Spleen (tissue), 11 donors: ENCODE data around the gene HNRNPM. TPM values are rescaled to one million over a fixed set of nuclear protein-coding genes. Genes with fewer than 3 reads are reported as not detected.

Experiments used
- DNase-seq: peaks from one replicate; pipeline ENCODE4 v3.0.0-alpha.2; 2020
- H3K27ac ChIP-seq, 8 donors: fragments of 200-600 bp; sonication (generic) in 7 of 8; 1 replicate in 4 of 8; 2 replicates in 4 of 8; pipeline versions ENCODE4 v1.5.0 to v1.8.0; 2016 to 2021; ENCODE audit warnings: inconsistent platforms in 4 of 8, mild to moderate bottlenecking in 4 of 8, moderate library complexity in 1 of 8
- H3K27me3 ChIP-seq, 7 donors: fragments of 200-600 bp; sonication (generic) in 6 of 7; replicated peaks in 1 of 7; 1 replicate in 4 of 7; 2 replicates in 3 of 7; pipeline versions ENCODE4 v1.5.0 to v1.8.0; 2016 to 2021; ENCODE audit warnings: inconsistent platforms in 3 of 7, mild to moderate bottlenecking in 1 of 7
- H3K36me3 ChIP-seq, 6 donors: fragments of 200-600 bp; sonication (generic) in 5 of 6; 1 replicate in 4 of 6; 2 replicates in 2 of 6; pipeline versions ENCODE4 v1.5.0 to v1.8.0; 2016 to 2021; ENCODE audit warnings: inconsistent platforms in 2 of 6
- H3K4me1 ChIP-seq, 6 donors: fragments of 200-600 bp; sonication (generic) in 5 of 6; 1 replicate in 3 of 6; 2 replicates in 3 of 6; pipeline versions ENCODE4 v1.5.0 to v1.8.0; 2016 to 2021; ENCODE audit warnings: inconsistent platforms in 3 of 6
- H3K4me3 ChIP-seq, 8 donors: fragments of 200-600 bp; sonication (generic) in 7 of 8; 1 replicate in 4 of 8; 2 replicates in 4 of 8; pipeline versions ENCODE4 v1.5.0 to v1.8.0; 2016 to 2021; ENCODE audit warnings: inconsistent platforms in 4 of 8, mild to moderate bottlenecking in 4 of 8, moderate library complexity in 2 of 8
- H3K9me3 ChIP-seq, 8 donors: fragments of 200-600 bp; sonication (generic) in 7 of 8; 1 replicate in 4 of 8; 2 replicates in 4 of 8; pipeline versions ENCODE4 v1.5.0 to v1.8.0; 2016 to 2021; ENCODE audit warnings: inconsistent platforms in 4 of 8
- CTCF ChIP-seq, 11 experiments: fragments of 200-600 bp in 7 of 11; fragments of 450-650 bp in 4 of 11; sonication (generic) in 4 of 11; IDR thresholded peaks in 8 of 11; conservative IDR thresholded peaks in 3 of 11; 1 replicate in 7 of 11; 2 replicates in 4 of 11; pipeline versions ENCODE4 v1.4.0 to v1.8.0; 2016 to 2021; ENCODE audit warnings: antibody characterized with exemption in 11 of 11, inconsistent platforms in 4 of 11, mild to moderate bottlenecking in 1 of 11
- POLR2A ChIP-seq, 3 donors: fragments of 450-650 bp; IDR thresholded peaks; one replicate each; pipeline ENCODE4 v1.5.1; 2017; ENCODE audit warnings: antibody characterized with exemption in 3 of 3, mild to moderate bottlenecking in 1 of 3
- POLR2AphosphoS5 ChIP-seq, 3 donors: sonication (generic); formaldehyde crosslinking; IDR thresholded peaks; one replicate each; pipeline ENCODE4 v1.5.1; 2017; ENCODE audit warnings: antibody characterized with exemption in 3 of 3
- WGBS, 5 donors: extraction: QIAGEN DNeasy Blood & Tissue Kit in 3 of 5; methylation state at CpG; one replicate each; pipeline versions ENCODE4 v1.1.5 to v1.1.7; 2013 to 2018; 5-methylcytosine and 5-hydroxymethylcytosine counted together
- intact Hi-C: fragments of 100-400 bp; cut with DNase I; formaldehyde crosslinking; loops from one replicate; pipeline ENCODE4 v1.15.0; 2023; ENCODE audit warnings: low total_unique reads
- polyA plus RNA-seq, 3 donors: library from polyadenylated mRNA; stranded (reverse); fragments of 200-250 nt; gene quantifications; one replicate each; pipeline ENCODE4 v1.2.1, GENCODE V29; 2013
- total RNA-seq, 7 donors: library from RNA; depleted of rRNA in 3 of 7; stranded (reverse); fragments of >200 nt in 3 of 7; fragmentation: NEBNext Ultra II Directional in 4 of 7; extraction: Animal tissue kit (Norgen Biotek cat#: 25700) in 4 of 7; gene quantifications; one replicate each; pipeline versions ENCODE4 v1.1.0 to v1.2.1, GENCODE V29; 2016 to 2021
- donor health status: healthy with polysubstance abuse.
- donor health status: DM: no; HTN: no; CAD: no; lungs with moderate emphysema.
- donor health status: DM: no; HTN: no; CAD: no.
- donor health status: Bipolar disorder and iron deficiency.
- donor health status: healthy.
- donor health status: DM: no; HTN: no; CAD: no.
- donor health status: DM: yes; HTN: yes; CAD: no.

HNRNPM gene
- total and polyA plus RNA-seq, 10 donors = 77.1 to 229 (median 138) TPM

- no peaks in the 10 kb centered on the region for H3K27me3 ChIP-seq
- no peak overlapping the region for H3K4me3 ChIP-seq
- WGBS, 5 donors = 88 to 94% (median 93%) methylated on average over 3 to 4 of the region's 4 CpGs
- no peaks in the 10 kb centered on the region for H3K9me3 ChIP-seq
- H3K36me3 ChIP-seq = peaks cover 0 to 97% (median 53%) of the 10 kb centered on the region in 6 donors
- TF ChIP-seq POLR2A (IDR thresholded peaks at IDR 0.05) = no peak
- TF ChIP-seq POLR2AphosphoS5 (IDR thresholded peaks at IDR 0.05) = no peak
- TF ChIP-seq CTCF (IDR thresholded peaks at IDR 0.05 in 8 of 11, conservative IDR thresholded peaks at IDR 0.05 in 3 of 11) = no peak
- H3K4me1 ChIP-seq = peaks cover 29 to 79% (median 56%) of the 10 kb centered on the region in 6 donors
- H3K27ac ChIP-seq = no peak overlapping the region
- intact Hi-C loops = no loop called here
- no peak for DNase-seq
These were observed 16.6 kb downstream of the HNRNPM start for GRCh38 chr19:8461376-8461775.

DNA sequence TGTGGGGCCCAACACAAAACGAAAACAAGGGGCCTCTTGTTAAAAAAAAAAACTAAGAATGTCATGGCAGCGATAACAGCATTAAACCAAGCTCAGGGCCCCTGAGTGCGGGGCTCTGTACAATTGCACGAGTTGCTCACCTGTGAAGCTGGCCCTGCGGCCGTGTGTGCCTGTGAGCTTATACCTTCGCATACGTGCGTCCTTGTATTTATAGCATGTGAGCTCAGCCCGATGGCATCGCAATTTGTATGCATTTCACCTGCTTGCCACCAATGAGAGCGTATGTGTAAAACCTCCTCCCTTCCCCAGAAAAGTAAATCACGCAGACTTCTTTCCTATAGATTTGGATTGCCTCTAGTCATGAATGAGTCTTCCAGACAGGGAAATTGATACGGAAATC is 17.1 kb downstream of the HNRNPM start:
- Histone ChIP-seq H3K9me3 (no peaks in the 10 kb centered on the region), H3K4me3 (no peak overlapping the region), H3K36me3 (peaks cover 0 to 97% (median 53%) of the 10 kb centered on the region in 6 donors), H3K4me1 (peaks cover 29 to 73% (median 53%) of the 10 kb centered on the region in 6 donors), H3K27me3 (no peaks in the 10 kb centered on the region), H3K27ac (no peak overlapping the region)
- 88 to 94% (median 92%) methylated on average over 14 of the region's 14 CpGs for WGBS, 5 donors
- TF ChIP-seq CTCF (IDR thresholded peaks at IDR 0.05 in 8 of 11, conservative IDR thresholded peaks at IDR 0.05 in 3 of 11) (no peak), POLR2AphosphoS5 (IDR thresholded peaks at IDR 0.05) (peak in 2 of 3 donors; percentile 7 to 27)
- intact Hi-C loops = no loop called here
- no peak for DNase-seq

DNA sequence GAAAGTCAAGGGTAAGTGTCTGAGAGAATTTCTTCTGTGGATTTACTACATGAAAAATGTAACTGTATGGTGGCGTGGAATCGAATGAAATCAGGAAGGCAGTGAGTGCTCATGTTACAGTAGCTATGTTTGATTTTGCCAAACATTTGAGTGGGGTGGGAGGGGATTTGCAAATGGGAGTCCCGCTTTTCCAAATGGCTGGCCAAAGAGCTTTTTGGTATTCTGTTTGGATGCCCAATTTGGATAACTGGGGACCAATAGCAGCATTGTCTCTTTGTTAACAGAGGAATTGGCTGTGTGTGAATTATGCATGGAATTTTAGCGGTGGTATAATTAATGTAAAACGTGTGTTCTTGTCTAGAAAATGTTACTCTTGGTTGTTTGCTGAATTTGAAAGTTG is 17.8 kb downstream of the HNRNPM start:
- Histone ChIP-seq H3K27ac (no peak overlapping the region), H3K9me3 (no peaks in the 10 kb centered on the region), H3K36me3 (peaks cover 0 to 97% (median 54%) of the 10 kb centered on the region in 6 donors), H3K27me3 (no peaks in the 10 kb centered on the region), H3K4me3 (no peak overlapping the region), H3K4me1 (peaks cover 29 to 67% (median 50%) of the 10 kb centered on the region in 6 donors)
- TF ChIP-seq POLR2AphosphoS5 (IDR thresholded peaks at IDR 0.05) (no peak), POLR2A (IDR thresholded peaks at IDR 0.05) (no peak), CTCF (IDR thresholded peaks at IDR 0.05 in 8 of 11, conservative IDR thresholded peaks at IDR 0.05 in 3 of 11) (no peak)
- intact Hi-C loops = no loop called here
- DNase-seq = no peak
- WGBS, 5 donors = 84 to 92% (median 85%) methylated on average over 5 of the region's 5 CpGs

DNA sequence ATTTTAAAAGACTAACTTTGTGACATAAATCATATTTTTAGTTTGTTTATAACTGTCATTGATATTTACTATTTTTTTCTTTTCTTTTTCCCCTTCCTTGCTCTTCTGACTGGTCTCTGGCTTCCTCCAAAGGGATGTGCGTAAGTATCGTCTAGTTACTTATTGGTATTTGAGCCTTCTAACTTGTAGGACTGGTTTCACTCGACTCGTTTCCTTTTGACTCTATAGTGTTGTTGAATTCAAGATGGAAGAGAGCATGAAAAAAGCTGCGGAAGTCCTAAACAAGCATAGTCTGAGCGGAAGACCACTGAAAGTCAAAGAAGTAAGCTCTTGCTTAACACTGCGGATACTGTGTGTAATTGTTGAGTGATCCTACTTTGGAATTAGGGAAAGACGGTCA is 18.6 kb downstream of the HNRNPM start:
- peaks cover 23 to 63% (median 42%) of the 10 kb centered on the region in 6 donors for H3K4me1 ChIP-seq
- no peak overlapping the region for H3K4me3 ChIP-seq
- DNase-seq = no peak
- intact Hi-C loops = no loop called here
- H3K36me3 ChIP-seq = peaks cover 2 to 97% (median 59%) of the 10 kb centered on the region in 6 donors
- H3K27me3 ChIP-seq = no peaks in the 10 kb centered on the region
- no peaks in the 10 kb centered on the region for H3K9me3 ChIP-seq
- 88 to 93% (median 90%) methylated on average over 8 of the region's 8 CpGs for WGBS, 5 donors
- no peak overlapping the region for H3K27ac ChIP-seq
- no peak for TF ChIP-seq POLR2AphosphoS5 (IDR thresholded peaks at IDR 0.05)
- no peak for TF ChIP-seq CTCF (IDR thresholded peaks at IDR 0.05 in 8 of 11, conservative IDR thresholded peaks at IDR 0.05 in 3 of 11)
- no peak for TF ChIP-seq POLR2A (IDR thresholded peaks at IDR 0.05)
